Stimulated activated memory B cell treated with anti-CD40 and anti-IgM and Interleukin-4, amounts not matched to agents 10 μg/mL and 1 μg/mL and 100 μg/mL, for 72 hours (primary cell): ENCODE data around the gene SSH2.
"Not testable (repeated sequence)": the region's sequence is repeated elsewhere in the genome, so short reads cannot be mapped to it uniquely, and the experiment has no call there.

Source experiments
- ATAC-seq: fragments of 150-1000 bp; cut with Tn5 transposase; 2 replicates; pipeline ENCODE4 v1.10.0; 2021
- H3K27ac Mint-ChIP-seq: one replicate; pipeline ENCODE4 v1.8.0; 2022; ENCODE audit warnings: mild to moderate bottlenecking, mixed read lengths
- H3K27me3 Mint-ChIP-seq: one replicate; pipeline ENCODE4 v1.8.0; 2022; ENCODE audit warnings: mixed read lengths
- H3K36me3 Mint-ChIP-seq: one replicate; pipeline ENCODE4 v1.8.0; 2022; ENCODE audit warnings: mixed read lengths
- H3K4me1 Mint-ChIP-seq: one replicate; pipeline ENCODE4 v1.8.0; 2022; ENCODE audit warnings: mixed read lengths
- H3K4me3 Mint-ChIP-seq: one replicate; pipeline ENCODE4 v1.8.0; 2022; ENCODE audit warnings: mild to moderate bottlenecking, moderate library complexity, mixed read lengths
- H3K9me3 Mint-ChIP-seq: one replicate; pipeline ENCODE4 v1.8.0; 2022; ENCODE audit warnings: mixed read lengths

SSH2 gene

DNA sequence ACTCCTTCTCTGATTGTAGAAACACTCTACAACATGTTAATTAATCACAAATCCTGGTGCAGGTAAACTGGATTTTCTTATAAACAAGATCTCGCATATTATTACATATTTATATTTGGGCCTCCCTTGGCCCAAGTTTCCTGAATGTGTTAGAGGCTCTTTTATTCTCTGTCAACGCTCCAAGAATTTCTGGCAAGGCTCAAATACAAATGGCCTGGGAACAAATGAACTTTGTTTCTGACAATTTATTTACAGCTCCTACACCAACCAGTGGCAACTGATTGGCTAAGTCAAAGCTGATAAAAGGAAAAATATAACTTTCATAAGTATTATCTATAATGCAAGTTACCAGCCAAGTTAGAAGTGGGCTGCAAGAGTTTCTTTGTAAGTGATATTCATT lies 242.4 kb downstream of the SSH2 start:
- no peak for ATAC-seq

DNA sequence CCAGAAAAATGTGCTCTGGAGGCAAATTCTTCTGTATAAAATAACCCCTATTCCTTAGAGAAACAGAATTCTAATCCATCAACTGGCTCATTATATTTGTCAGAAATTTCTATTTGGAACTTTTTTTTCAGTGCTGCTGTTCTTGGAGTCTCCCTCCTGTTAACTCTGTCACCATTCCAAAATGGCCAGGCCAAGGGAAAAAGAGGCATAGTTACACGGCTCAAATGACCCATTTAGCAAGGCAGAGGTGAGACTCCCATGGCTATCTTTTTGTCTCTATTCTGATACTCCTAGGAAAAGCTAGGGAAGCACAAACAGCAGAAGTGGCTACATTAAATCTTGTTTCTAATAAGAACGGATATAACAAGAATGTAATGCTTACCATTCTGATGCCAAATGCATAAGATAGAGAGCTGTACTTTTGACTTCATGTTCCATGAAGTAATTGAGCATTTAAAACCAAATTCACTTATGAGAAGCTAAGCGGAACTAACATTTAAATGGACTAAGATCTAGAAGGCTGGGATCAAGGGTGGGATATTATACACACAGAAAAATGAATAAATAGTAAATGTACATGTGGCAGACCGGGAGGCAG lies 242.9 kb downstream of the SSH2 start:
- ATAC-seq: no peak
- Mint-ChIP-seq H3K9me3 (no peaks in the 10 kb centered on the region), H3K4me3 (no peak overlapping the region), H3K36me3 (peaks cover 43% of the 10 kb centered on the region), H3K4me1 (peaks cover 28% of the 10 kb centered on the region), H3K27ac (peak overlapping the region; percentile 40), H3K27me3 (no peaks in the 10 kb centered on the region)

More for the DNA sequence above, 242.4 kb downstream of the SSH2 start:
- Mint-ChIP-seq H3K27me3 (no peaks in the 10 kb centered on the region), H3K4me3 (no peak overlapping the region), H3K4me1 (peaks cover 23% of the 10 kb centered on the region), H3K27ac (peak overlapping the region; percentile 40), H3K9me3 (no peaks in the 10 kb centered on the region), H3K36me3 (peaks cover 38% of the 10 kb centered on the region)

DNA sequence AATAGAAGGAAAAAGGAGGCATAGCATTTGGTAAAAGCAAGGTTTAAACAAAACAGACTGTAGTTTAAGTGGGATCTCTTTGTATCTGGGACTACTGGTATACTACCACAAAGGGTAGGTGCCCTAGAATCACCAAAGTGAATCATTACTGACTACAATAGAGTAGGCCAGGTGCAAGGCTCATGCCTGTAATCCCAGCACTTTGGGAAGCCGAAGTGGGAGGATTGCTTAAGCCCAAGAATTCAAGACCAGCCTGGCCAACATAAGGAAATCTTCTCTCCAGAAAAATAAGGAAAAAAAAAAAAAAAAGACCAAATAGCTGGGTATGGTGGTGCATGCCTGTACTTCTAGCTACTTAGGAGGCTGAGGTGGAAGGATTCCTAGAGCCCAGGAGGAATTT lies 246.5 kb downstream of the SSH2 start:
- Mint-ChIP-seq H3K9me3 (no peaks in the 10 kb centered on the region), H3K27me3 (no peaks in the 10 kb centered on the region), H3K4me3 (no peak overlapping the region), H3K27ac (peak overlapping the region; percentile 72), H3K4me1 (peaks cover 24% of the 10 kb centered on the region), H3K36me3 (peaks cover 33% of the 10 kb centered on the region)
- ATAC-seq: no peak

DNA sequence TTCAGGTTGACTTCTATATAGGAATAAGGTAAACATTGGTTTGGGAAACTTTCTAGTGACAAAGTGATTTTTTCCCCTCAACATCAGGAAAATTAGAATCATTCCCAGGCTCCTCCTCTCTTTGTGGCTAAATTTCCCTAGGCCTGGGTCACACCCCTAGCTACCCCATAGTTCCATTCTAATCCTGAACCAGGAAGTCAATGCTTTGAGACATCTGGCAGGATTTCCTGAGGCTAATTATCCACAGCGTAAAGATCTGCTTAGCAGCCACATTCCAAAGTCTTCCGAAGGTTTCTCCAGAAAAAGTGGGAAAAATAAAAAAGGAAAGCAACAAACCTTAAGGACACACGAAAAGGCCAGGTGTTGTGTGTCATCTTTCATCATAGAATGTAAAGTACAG lies 247.0 kb downstream of the SSH2 start:
- Mint-ChIP-seq H3K4me3 (no peak overlapping the region), H3K27me3 (no peaks in the 10 kb centered on the region), H3K9me3 (no peaks in the 10 kb centered on the region), H3K36me3 (peaks cover 33% of the 10 kb centered on the region), H3K27ac (peak overlapping the region; percentile 72), H3K4me1 (peaks cover 24% of the 10 kb centered on the region)
- no peak for ATAC-seq

DNA sequence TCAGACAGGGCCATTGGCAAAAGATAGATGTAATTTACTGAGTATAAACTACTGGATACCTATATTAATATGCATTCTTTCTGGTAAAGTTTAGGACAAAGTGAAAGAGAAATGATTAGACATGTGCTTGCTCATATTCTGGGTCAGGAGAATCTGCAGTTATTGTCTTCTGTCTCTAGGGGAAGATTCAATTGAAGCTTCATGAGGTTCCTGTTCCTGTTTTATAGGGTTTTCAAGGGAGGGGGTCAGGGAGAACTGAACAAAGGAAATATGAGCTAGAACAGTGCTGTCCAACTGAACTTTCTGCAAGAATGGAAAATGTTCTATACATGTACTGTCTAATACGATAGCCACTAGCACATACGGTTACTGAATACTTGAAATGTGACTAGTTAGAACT lies 248.0 kb downstream of the SSH2 start:
- Mint-ChIP-seq H3K9me3 (no peaks in the 10 kb centered on the region), H3K36me3 (peaks cover 35% of the 10 kb centered on the region), H3K4me1 (peaks cover 28% of the 10 kb centered on the region), H3K27ac (peak overlapping the region; percentile 72), H3K27me3 (no peaks in the 10 kb centered on the region), H3K4me3 (peak overlapping the region; percentile 3)
- peak; percentile 85 for ATAC-seq

DNA sequence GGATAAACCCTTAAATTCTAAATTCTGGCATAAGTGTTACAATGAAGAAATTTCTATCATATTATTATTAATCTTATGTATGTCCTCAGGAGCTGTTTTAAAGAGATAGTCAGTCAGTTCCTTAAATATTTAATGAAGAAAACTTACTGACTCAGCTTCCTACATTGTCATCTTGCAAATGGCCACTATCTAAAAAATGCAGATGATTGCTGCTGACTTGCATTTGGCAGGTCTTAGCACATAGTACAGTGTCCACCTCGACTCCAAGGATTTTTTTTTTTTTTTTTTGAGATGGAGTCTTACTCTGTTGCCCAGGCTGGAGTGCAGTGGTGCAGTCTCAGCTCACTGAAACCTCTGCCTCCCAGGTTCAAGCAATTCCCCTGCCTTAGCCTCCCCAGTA lies 252.2 kb downstream of the SSH2 start:
- Mint-ChIP-seq H3K4me1 (peaks cover 34% of the 10 kb centered on the region), H3K4me3 (no peak overlapping the region), H3K36me3 (peaks cover 39% of the 10 kb centered on the region), H3K27me3 (no peaks in the 10 kb centered on the region), H3K27ac (peak overlapping the region; percentile 48), H3K9me3 (no peaks in the 10 kb centered on the region)
- no peak for ATAC-seq

DNA sequence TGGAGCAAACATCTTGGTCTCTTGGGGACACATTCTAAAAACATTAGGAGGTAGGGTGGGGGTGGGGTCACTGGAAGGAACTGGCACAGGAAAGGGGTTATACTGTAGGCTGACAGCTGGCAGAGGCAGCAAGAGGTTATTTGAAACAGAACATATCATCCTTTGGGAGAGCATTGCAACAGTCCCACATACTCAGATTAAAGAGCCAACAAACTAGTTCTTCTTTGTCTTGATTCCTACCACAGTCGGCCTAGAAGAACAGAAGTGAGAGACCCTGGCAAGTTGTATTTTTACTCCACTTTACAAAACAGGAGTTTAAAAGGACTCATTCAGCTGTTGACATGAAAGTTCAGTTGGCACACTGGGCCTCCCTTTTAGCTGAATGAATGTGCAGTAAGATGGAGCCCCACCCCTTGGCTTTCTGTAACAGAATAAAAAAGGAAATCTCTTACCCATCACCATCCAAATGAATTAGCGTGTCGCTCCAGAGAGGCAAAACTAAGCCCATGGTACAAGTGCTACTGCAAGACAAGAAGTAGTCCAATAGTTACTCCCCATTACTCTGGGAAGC lies 252.7 kb downstream of the SSH2 start:
- no peaks in the 10 kb centered on the region for H3K27me3 Mint-ChIP-seq
- no peak overlapping the region for H3K4me3 Mint-ChIP-seq
- ATAC-seq: no peak
- H3K36me3 Mint-ChIP-seq: peaks cover 34% of the 10 kb centered on the region
- no peaks in the 10 kb centered on the region for H3K9me3 Mint-ChIP-seq
- peak overlapping the region; percentile 48 for H3K27ac Mint-ChIP-seq
- H3K4me1 Mint-ChIP-seq: peaks cover 29% of the 10 kb centered on the region

DNA sequence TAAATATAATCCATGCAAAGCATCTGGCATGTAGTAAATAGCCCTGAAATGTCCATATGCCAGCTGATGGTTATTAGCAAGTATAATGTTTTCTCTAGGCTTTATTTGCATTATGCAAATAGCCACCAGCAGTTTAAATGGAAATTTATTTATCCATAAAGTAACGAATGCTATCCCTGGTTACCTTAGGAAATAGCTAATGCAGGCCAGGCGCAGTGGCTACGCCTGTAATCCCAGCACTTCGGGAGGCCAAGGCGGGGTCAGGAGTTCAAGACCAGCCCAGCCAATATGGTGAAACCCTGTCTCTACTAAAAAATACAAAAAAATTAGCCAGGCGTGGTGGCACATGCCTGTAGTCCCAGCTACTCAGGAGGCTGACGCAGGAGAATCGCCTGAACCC lies 254.1 kb downstream of the SSH2 start:
- Mint-ChIP-seq H3K36me3 (peaks cover 33% of the 10 kb centered on the region), H3K4me1 (peaks cover 23% of the 10 kb centered on the region)
- H3K4me3 Mint-ChIP-seq, H3K27ac Mint-ChIP-seq, ATAC-seq, H3K27me3 Mint-ChIP-seq, H3K9me3 Mint-ChIP-seq: not testable (repeated sequence)

DNA sequence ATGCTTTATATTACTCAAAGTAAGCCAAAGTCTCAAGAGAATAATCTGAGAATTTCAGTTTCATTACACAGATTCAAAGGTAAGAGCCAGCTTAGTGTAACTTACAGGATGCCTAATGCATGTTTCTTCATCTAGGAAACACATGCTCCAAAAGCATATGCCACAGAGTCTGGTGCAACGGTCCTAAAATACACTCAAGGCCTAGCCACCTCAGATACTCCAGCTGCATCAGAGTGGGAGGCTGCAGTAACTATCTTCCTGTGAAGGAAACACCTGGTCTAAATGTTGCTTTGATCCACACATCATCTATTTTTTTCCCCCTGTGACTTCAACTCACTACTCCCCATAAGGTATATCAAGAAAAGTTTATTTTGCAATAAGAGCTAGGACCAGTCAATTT lies 255.7 kb downstream of the SSH2 start:
- Mint-ChIP-seq H3K27ac (peak overlapping the region; percentile 71), H3K9me3 (no peaks in the 10 kb centered on the region), H3K4me1 (peaks cover 23% of the 10 kb centered on the region), H3K27me3 (no peaks in the 10 kb centered on the region), H3K36me3 (peaks cover 37% of the 10 kb centered on the region), H3K4me3 (no peak overlapping the region)
- ATAC-seq: no peak

DNA sequence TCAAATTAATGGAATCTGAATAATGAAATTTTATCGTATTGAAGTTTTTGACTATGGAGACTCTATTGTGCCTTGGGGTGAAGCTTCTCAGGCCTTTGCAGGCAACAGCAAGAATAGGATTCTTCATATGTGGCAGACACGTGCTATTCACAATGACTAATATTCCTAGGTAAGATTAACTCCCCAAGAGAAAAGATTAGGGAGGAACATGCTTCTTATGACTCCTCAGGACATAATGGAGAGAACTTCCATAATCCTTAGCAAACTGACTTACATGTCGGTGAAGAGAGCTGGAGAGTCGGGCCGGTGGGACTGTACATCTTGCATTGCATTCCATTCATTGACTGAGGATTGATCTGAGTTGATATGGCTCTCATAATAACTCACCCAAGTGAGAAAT lies 258.4 kb downstream of the SSH2 start:
- Mint-ChIP-seq H3K4me1 (peaks cover 17% of the 10 kb centered on the region), H3K27me3 (no peaks in the 10 kb centered on the region), H3K36me3 (peaks cover 42% of the 10 kb centered on the region), H3K9me3 (no peaks in the 10 kb centered on the region), H3K27ac (no peak overlapping the region), H3K4me3 (no peak overlapping the region)
- no peak for ATAC-seq

DNA sequence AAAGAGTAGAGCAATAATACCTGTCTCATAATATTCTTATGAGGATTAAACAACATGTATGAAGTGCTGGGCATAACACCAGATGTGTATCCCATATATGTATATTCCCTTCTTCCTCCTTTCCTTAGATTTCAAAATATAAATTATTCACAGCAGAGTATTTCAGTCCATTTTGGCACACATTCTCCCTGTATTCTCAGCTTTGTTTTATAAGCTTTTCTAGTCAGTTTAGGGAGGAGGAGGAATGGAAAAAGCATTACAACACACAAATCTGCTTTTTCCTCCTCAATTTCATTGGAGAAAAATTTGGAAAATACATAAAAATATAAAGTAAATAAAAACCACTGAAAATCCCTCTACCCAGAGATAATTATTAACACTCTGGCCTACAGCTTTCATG lies 260.8 kb downstream of the SSH2 start:
- no peak overlapping the region for H3K4me3 Mint-ChIP-seq
- ATAC-seq: no peak
- H3K27ac Mint-ChIP-seq: no peak overlapping the region
- H3K9me3 Mint-ChIP-seq: no peaks in the 10 kb centered on the region
- peaks cover 17% of the 10 kb centered on the region for H3K4me1 Mint-ChIP-seq
- no peaks in the 10 kb centered on the region for H3K27me3 Mint-ChIP-seq
- peaks cover 34% of the 10 kb centered on the region for H3K36me3 Mint-ChIP-seq

DNA sequence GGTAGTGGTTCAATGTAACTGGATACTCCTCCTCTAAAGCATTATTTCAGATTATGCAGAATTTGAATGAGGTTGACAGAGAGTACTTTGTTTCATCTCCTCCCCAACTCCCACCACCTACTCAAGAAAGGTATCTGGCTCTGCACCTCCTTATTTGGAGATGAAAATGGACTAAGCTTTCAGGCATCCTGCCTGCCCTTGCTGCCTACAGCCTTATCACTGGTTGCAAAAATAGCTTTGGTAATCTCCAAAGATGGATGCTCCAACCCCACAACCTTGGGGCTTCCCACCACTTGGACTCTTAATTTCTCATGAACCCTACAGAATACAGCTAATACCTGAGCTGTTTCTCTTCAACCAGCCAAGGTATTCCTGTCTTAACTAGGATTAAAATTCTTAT lies 262.1 kb downstream of the SSH2 start:
- no peak for ATAC-seq
- no peaks in the 10 kb centered on the region for H3K9me3 Mint-ChIP-seq
- peaks cover 15% of the 10 kb centered on the region for H3K4me1 Mint-ChIP-seq
- H3K4me3 Mint-ChIP-seq: no peak overlapping the region
- no peaks in the 10 kb centered on the region for H3K27me3 Mint-ChIP-seq
- peaks cover 31% of the 10 kb centered on the region for H3K36me3 Mint-ChIP-seq
- peak overlapping the region; percentile 37 for H3K27ac Mint-ChIP-seq

DNA sequence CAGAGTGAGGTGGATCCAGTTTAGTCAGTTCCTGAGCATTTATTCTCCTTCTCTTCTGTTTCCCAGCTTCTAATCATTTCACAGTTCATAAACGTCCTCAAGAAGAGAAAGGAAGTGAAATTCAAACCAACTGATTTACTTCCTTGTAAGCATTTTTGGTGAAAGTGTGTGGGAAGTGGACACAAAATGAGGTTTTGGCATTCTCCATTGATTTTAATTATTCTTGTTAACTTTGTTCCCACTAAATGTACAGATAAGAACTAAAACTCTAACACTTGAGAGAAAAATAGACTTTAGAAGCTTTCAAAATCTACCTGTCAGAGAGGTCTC lies 264.6 kb downstream of the SSH2 start:
- Mint-ChIP-seq H3K27ac (peak overlapping the region; percentile 75), H3K4me3 (no peak overlapping the region), H3K9me3 (no peaks in the 10 kb centered on the region), H3K4me1 (peaks cover 15% of the 10 kb centered on the region), H3K36me3 (peaks cover 40% of the 10 kb centered on the region), H3K27me3 (no peaks in the 10 kb centered on the region)
- ATAC-seq: peak; percentile 36

DNA sequence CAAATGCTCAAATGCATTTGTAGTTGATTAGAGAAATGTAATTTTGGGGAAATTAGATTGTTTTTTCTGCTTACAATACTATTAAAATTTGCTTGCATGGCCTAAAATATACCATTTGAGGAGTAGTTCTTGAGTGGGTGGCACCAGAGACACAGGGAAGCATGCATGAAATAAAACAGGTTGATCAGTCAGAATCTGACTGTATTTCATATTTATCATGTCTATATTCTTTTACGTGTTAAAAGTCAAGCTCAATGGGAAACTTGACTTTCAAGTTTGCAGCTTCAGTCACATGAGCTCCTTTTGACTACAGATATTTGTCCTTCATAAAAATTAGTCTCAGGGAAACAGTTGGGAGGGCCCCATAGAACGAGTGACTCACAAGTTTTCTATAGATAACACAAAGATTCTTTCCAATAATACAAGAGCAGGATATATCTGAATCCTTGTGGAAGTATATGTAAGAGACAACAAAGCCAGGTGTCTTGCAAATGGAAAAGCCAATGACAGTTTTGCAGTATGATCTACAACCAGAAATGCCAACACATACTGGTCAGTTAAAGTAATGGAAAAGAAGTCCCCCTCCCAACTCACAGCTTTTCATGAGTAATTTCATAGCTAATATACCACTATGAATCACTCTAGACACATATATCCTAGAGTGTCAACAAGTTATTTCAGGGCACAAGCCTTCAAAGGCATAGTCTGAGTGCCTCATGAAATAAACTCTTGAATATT lies 265.1 kb downstream of the SSH2 start:
- H3K4me1 Mint-ChIP-seq: peaks cover 15% of the 10 kb centered on the region
- peak; percentile 70 for ATAC-seq
- H3K27ac Mint-ChIP-seq: peak overlapping the region; percentile 75
- H3K27me3 Mint-ChIP-seq: no peaks in the 10 kb centered on the region
- peaks cover 43% of the 10 kb centered on the region for H3K36me3 Mint-ChIP-seq
- H3K9me3 Mint-ChIP-seq: no peaks in the 10 kb centered on the region
- H3K4me3 Mint-ChIP-seq: no peak overlapping the region

DNA sequence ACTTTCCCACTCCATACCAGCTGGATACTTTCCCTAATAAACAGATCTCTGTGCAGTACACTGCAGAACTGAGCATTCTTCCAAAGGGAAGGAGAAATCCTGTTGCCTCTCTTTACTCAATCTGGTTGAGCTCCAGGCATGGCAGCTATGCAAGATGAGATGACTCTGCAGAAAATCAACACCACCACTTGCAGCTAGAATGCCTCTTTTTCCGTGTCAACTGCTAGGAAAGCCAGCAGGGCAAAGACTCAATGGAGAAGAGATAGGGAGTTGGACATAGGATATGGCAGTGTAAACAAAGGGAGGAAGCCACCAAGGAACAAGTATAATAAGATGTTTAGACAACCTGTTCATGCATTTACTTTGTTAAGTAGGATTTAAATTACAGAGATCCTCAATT lies 266.9 kb downstream of the SSH2 start:
- Mint-ChIP-seq H3K36me3 (peaks cover 43% of the 10 kb centered on the region), H3K9me3 (no peaks in the 10 kb centered on the region), H3K27ac (no peak overlapping the region), H3K4me3 (no peak overlapping the region), H3K4me1 (peaks cover 15% of the 10 kb centered on the region), H3K27me3 (no peaks in the 10 kb centered on the region)
- no peak for ATAC-seq

DNA sequence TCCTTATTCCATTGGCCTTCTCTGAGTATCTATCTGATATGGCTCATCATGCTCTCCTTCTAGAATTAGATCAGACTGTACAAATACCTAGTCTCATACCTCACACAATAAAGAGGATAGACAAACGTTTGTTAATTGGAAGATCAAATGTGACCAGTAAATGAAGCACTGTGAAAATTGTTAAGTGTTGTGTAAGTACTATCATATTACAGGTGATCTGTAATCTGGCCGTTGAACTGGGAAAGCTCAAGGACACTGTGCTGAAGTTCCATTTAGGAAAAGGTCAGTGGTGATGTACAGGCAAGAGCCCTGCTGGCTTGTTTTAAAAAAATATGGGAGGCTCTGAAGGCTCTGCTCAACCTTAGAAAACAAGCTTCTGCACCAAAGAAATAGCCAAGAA lies 268.8 kb downstream of the SSH2 start:
- Mint-ChIP-seq H3K9me3 (no peaks in the 10 kb centered on the region), H3K27me3 (no peaks in the 10 kb centered on the region), H3K4me3 (no peak overlapping the region), H3K36me3 (peaks cover 35% of the 10 kb centered on the region), H3K27ac (peak overlapping the region; percentile 30), H3K4me1 (peaks cover 15% of the 10 kb centered on the region)
- no peak for ATAC-seq
